Urinary bladder (tissue), 4 donors: ENCODE results near the gene DCXR. TPM values are rescaled to one million over a fixed set of nuclear protein-coding genes. Genes with fewer than 3 reads are reported as not detected.

Experiments
- DNase-seq: peaks from one replicate; pipeline ENCODE4 v3.0.0-alpha.2; 2015; ENCODE audit errors: extremely low spot score
- H3K27ac ChIP-seq: one replicate; pipeline ENCODE4 v1.5.1; 2013; ENCODE audit warnings: low read depth, mild to moderate bottlenecking, moderate library complexity
- H3K36me3 ChIP-seq: one replicate; pipeline ENCODE4 v1.6.1; 2013; ENCODE audit warnings: mild to moderate bottlenecking, moderate library complexity; ENCODE audit not compliant: insufficient read depth
- H3K4me1 ChIP-seq: one replicate; pipeline ENCODE4 v1.6.1; 2013; ENCODE audit warnings: mild to moderate bottlenecking, moderate library complexity; ENCODE audit not compliant: insufficient read depth
- H3K4me3 ChIP-seq: one replicate; pipeline ENCODE4 v1.5.1; 2013; ENCODE audit warnings: low read depth, low read length
- WGBS: extraction: QIAGEN DNeasy Blood & Tissue Kit; methylation state at CpG from one replicate; pipeline ENCODE4 v1.1.7; 2013; 5-methylcytosine and 5-hydroxymethylcytosine counted together
- polyA plus RNA-seq: library from polyadenylated mRNA; stranded (reverse); fragments of 200-250 nt; gene quantifications from one replicate; pipeline ENCODE4 v1.2.3, GENCODE V29; 2013
- total RNA-seq: library from RNA; depleted of rRNA; stranded (reverse); fragments of >200 nt; gene quantifications from one replicate; pipeline ENCODE4 v1.2.3, GENCODE V29; 2014
- donor health status: healthy with polysubstance abuse.
- donor health status: healthy.

The DCXR gene
- total and polyA plus RNA-seq, 2 donors: 17.2 to 129 TPM

DNA sequence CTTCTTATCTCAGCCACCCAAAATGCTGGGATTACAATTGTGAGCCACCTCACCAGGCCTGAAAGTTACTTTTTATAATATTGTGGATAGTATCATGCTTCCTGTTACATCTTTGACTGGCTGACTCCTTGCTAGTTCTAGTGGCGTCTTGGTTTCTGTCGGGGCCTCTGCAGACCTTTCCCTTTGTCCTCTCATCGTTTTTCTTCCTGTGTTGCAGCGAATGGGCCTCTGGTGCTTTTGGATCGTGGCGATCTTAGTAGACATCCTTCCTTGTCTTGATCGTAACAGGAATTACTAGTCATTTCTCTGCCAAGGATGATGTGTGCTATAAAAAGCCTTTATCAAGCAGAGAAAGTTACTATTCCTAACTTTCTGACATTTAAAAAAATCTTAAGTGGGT lies 39.3 kb downstream of the DCXR start:
- H3K4me3 ChIP-seq: no peak overlapping the region
- H3K27ac ChIP-seq: no peak overlapping the region
- peaks cover 2% of the 10 kb centered on the region for H3K36me3 ChIP-seq
- no peak for DNase-seq
- WGBS: 82% methylated on average over 7 of the region's 7 CpGs
- no peaks in the 10 kb centered on the region for H3K4me1 ChIP-seq

DNA sequence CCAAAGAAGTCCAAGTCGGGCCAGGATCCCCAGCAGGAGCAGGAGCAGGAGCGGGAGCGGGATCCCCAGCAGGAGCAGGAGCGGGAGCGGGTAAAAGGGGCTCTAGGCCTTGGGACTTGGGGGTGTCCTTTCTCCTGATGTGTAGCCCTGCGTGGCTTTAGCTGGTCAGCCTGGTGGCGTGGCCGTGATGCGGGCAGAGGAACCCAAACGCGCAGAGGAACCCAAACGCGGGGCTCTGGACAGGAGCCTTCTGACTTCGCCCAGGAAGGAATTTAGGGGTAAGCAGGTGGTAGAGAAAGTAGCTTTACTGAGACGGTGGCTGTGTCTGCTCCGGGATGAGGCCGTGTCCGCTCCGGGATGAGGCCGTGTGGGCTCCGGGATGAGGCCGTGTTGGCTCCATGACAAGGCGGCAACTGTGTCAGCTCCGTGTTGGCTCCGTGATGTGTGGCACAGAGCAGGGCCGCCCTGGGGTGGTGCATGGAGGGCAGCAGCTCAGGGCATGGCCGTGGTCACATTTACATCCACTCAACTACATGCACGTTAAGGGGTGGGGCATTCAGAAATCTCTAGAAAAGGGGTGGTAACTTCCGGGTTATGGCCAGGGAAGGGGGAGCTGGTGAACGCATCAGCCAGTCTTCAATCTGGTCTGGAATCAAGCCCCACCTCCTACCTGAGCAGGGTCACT lies 40.6 kb downstream of the DCXR start:
- DNase-seq: no peak
- Histone ChIP-seq H3K4me1 (no peaks in the 10 kb centered on the region), H3K27ac (no peak overlapping the region), H3K4me3 (no peak overlapping the region), H3K36me3 (peaks cover 2% of the 10 kb centered on the region)
- WGBS: 95% methylated on average over 30 of the region's 30 CpGs

DNA sequence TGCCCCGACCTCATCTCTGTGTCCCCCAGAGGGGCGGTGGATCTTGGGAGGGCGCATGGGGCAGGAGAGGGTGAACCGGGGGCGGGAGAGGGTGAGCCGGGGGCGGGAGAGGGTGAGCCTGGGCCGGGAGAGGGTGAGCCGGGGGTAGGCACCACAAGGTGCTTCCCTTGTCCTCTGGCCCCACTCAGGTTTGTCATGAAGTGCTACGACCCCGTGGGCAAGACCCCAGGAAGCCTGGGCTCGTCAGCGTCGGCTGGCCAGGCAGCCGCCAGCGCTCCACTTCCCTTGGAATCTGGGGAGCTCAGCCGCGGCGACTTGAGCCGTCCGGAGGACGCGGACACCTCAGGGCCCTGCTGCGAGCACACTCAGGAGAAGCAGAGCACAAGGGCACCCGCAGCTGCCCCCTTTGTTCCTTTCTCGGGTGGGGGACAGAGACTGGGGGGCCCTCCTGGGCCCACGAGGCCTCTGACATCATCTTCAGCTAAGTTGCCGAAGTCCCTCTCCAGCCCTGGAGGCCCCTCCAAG lies 41.2 kb downstream of the DCXR start:
- no peak for DNase-seq
- WGBS: 92% methylated on average over 28 of the region's 28 CpGs
- no peak overlapping the region for H3K4me3 ChIP-seq
- H3K27ac ChIP-seq: no peak overlapping the region
- peaks cover 2% of the 10 kb centered on the region for H3K36me3 ChIP-seq
- H3K4me1 ChIP-seq: no peaks in the 10 kb centered on the region

DNA sequence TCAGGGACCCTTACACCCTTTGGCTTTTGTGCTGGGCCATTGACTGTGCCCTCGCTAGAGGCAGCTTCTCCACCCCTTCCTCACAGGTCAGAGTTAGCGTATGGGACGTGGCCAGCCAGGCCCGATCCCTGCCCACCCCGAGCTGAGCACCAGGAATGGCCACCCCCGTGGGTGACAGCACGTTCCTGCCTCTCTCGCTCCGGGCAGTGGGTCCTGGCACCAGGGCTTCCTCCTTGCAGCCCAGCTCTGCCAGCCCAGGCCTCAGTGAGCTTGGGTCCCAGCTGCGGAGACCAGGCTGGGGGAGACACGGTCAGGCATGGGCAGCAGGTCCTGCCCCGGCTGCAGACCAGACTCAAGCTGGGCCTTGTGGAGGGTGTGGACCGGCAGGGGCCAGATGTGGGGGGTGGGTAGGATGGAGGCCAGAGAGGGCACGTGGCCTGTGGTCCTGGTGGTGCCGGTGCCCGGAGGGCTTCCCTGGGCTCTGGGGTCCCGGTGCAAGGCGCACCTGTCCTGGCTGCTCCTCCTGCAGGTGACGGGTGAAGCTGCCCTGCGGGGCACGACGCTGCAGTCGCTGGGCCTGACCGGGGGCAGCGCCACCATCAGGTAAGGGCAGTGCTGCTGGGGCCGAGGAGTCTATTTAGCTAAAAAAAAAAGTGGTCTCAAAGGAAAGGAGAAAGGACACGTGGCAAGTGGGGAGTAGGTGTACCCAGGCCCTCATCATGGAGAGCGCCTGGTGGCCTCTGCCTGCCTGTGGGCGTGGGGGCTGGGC lies 41.9 kb downstream of the DCXR start:
- Histone ChIP-seq H3K4me1 (no peaks in the 10 kb centered on the region), H3K27ac (peak overlapping the region; percentile 49), H3K36me3 (peaks cover 2% of the 10 kb centered on the region), H3K4me3 (no peak overlapping the region)
- DNase-seq: no peak
- 93% methylated on average over 29 of the region's 29 CpGs for WGBS

DNA sequence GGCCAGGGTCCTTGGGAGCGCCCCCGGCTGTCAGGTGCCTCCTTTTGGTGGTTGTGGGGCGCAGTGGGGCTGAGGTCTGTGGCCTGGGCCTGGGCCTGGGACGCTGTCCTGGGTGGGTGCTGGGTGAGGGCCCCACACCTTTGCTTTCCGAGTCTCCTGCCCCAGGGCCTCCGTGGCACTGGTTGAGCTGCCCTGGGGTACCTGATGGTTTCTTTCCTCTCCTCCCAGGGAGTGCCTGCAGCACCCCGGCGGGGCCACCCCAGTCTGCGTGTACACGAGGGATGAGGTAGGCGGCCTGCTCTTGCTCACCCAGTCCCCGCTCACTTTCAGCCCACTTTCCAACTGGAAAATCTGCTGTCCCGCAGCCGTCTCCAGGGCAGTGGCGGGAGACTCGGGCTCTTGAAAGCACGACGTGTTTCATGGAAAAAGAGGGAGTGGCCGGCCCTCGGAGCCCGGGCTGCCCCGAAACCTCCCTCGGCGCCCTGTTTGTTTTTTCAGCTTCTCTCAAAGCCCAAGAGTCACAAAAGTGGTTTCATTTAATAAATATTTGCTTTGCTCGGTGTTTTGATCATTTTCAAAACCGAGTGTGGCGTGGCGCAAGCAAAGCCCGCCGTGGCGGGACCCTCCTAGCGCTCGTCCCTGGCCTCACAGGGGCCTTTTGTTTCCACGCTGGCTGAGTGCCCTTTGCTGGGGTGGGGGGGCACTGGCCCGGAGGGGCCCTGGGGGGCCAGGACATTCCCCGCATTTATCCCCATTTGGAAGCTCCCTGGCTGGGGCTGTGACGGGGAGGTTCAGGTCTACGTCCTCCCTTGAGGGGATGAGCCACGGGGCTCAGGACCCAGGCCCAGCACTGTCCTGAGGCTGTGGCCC lies 42.7 kb downstream of the DCXR start:
- H3K27ac ChIP-seq: peak overlapping the region; percentile 49
- H3K4me1 ChIP-seq: no peaks in the 10 kb centered on the region
- peaks cover 2% of the 10 kb centered on the region for H3K36me3 ChIP-seq
- 84% methylated on average over 39 of the region's 39 CpGs for WGBS
- no peak for DNase-seq
- no peak overlapping the region for H3K4me3 ChIP-seq

DNA sequence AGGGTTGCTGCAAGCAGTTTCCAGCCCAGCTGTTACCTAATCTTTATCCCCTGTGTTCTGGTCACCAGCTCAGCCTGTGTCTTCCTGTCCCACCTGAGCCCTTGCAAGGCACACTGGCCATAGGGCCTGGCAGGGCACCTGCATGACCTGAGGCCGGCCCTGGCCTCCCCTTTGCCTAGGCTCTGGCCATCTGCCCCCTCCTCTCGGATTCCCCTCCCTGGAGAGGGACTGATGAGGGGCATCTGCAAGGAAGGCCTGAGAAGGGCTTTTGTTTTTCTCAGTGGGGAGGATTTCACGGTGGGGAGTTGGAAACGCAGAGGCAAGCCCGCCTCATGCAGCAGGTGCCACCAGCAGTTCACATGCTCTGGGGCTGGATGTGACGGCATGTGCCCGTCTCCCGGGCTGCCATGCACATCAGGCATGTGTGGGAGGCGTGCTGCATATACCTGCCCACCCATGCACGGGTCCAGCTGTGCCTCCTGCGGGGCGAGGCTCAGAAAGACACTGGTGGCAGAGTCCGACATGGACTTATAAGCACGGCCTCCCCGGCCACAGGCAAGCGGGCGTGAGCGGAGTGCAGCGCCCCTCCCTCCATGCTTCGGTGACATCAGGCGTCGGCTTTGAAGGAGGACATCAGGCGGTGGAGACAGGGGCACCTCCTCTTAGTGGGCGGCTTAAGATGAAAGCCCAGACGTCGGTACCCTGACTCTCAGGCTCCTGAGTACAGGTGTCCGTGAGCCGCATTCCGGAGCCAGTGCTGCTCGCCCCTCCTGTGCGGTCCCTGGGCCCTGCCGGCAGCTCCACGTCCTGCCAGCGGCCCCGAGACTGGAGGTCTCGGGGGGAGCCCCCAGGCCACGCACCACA lies 43.5 kb downstream of the DCXR start:
- Histone ChIP-seq H3K27ac (no peak overlapping the region), H3K4me3 (no peak overlapping the region), H3K4me1 (no peaks in the 10 kb centered on the region), H3K36me3 (peaks cover 2% of the 10 kb centered on the region)
- no peak for DNase-seq
- 94% methylated on average over 37 of the region's 37 CpGs for WGBS

DNA sequence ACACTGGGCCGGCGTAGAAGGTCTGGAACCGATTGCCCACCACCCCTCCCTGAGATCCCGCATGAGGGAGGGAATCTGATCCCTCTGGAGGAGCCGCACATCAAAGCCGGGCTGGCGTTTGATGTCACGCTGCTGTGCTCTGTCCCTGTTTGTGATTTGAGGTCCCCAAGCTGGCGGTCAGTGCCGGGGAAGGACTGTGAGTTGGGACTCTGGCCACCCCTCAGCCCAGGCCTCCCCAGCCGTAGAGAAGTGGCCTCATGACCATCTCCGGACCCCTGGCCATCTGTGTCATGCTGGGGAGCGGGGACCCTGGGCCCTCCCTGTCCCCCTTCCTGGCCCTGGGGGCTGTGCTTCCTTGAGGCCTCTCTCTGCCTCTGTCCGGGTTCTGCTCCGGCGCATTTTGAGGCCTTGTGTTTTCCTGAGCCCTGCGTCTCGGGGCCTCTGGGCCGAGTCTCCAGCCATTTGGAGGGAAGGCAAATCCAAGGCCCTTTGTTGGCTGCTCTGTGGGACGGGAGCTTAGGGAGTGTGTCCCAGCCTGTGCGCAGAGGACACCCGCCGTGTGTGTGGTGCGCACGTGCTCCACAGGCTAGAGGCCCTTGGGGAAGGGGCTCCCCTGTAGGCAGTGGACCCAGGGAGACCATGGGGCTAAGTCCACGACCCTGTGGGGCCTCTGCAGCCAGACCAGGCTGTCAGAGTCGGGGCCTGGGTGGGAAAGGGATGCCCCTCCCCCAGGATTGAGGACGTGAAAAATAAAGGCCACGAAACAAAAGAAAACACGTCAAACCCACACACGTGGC lies 45.0 kb downstream of the DCXR start:
- Histone ChIP-seq H3K27ac (no peak overlapping the region), H3K4me1 (no peaks in the 10 kb centered on the region), H3K4me3 (no peak overlapping the region), H3K36me3 (peaks cover 2% of the 10 kb centered on the region)
- DNase-seq: no peak
- WGBS: 79% methylated on average over 31 of the region's 31 CpGs

DNA sequence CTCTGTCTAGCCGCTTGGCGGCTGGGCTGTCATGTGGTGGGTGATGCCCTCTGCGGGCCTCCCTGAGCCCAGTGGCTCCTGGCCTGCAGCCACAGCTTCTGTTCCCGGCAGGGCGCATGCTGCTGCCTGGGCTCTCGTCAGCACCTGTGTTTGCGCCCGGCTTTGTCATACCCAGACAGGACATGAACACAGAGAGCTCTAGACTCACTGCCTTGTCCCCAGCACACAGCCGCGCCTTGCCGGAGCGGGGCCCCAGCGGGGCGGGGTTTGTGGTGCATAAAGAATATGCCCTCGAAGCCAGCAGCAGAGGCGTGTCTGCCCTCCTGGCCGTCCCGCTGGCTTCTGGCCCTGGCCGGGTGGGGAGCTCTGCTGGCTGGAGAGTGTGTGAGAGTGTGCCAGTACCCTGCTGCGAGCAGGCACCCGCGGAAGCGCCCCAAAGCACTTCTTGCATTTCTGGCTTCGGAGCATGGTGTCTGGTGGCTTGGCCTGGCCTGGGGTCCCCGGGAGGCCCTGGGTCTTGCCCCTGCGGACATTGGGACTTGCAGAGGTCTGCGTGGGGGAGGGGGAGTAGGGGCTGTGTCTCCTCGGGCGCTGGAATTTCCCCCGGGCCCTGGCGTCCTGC lies 45.7 kb downstream of the DCXR start:
- no peaks in the 10 kb centered on the region for H3K4me1 ChIP-seq
- no peak overlapping the region for H3K4me3 ChIP-seq
- no peak for DNase-seq
- 21% methylated on average over 31 of the region's 31 CpGs for WGBS
- H3K27ac ChIP-seq: no peak overlapping the region
- H3K36me3 ChIP-seq: peaks cover 3% of the 10 kb centered on the region

DNA sequence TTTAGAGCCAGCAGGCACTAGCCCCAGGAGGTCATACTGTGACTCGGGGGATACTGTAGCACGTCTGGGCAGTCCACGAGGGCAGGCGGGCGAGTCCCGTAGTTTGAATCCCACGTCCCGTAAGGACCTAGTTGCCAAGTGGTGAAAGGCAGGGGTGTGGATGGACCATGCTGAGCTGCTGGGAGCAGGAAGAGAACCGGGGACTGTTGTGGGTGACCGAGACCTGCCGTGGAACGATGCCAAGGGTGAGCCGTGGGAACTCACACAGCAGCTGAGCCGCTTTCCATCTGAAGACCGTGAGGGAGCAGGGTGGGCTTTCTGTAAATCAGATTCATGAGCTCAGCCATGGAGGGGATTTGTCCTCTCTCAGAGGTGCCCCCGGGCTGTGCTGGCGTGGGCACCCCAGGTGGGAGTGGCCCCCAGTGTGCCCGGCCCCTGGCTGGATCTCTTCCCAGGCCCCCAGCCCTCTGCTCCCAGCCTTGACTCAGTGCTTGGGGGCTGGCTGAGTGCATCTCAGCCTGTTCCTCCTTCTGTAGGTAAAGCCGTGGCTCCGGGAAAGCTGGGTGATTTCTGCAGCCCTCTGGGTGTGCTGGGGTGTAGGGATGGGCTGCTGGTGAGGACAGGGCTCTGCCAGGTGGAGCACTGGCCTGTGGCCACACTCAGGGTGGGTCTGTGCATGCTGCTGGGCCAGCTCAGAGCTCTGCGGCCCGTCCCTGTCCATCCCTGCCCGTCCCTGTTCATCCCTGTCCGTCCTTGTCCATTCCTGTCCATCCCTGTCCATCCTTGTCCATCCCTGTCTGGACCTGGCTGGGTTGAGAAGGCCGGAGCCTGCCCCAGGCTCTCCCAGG lies 46.4 kb downstream of the DCXR start:
- H3K36me3 ChIP-seq: peaks cover 2% of the 10 kb centered on the region
- no peak overlapping the region for H3K27ac ChIP-seq
- WGBS: 84% methylated on average over 25 of the region's 25 CpGs
- no peaks in the 10 kb centered on the region for H3K4me1 ChIP-seq
- DNase-seq: no peak
- no peak overlapping the region for H3K4me3 ChIP-seq

DNA sequence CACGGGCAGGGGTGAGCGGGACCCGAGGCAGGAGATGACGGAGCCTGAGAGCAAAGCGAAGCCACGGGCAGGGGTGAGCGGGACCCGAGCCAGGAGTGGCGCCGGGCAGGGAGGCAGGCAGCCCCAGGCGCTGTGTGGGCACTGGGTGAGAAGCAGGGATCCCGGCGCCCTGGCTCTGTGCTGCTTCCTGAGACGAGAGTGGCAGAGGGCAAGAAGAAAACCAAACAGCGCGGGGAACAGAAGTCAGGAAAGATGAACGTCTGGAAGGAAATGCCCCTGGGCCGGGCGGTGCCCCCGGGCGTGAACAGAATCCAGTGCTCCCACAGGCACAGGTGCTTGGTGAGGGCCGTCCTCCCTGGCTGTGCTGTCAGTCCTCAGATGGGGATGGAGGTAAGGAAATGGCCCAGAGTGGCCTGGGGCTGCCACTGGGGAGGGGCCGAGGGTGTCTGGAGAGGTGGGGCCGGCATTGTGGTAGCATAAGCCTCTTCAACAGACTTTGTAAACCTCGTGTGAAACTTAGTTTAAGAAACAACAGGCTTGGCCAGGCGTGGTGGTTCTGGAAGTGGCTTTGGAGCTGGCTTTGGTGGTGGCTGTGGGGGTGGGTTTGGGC lies 50.2 kb downstream of the DCXR start:
- no peak for DNase-seq
- no peaks in the 10 kb centered on the region for H3K4me1 ChIP-seq
- peaks cover 2% of the 10 kb centered on the region for H3K36me3 ChIP-seq
- no peak overlapping the region for H3K4me3 ChIP-seq
- 93% methylated on average over 26 of the region's 26 CpGs for WGBS
- H3K27ac ChIP-seq: no peak overlapping the region

DNA sequence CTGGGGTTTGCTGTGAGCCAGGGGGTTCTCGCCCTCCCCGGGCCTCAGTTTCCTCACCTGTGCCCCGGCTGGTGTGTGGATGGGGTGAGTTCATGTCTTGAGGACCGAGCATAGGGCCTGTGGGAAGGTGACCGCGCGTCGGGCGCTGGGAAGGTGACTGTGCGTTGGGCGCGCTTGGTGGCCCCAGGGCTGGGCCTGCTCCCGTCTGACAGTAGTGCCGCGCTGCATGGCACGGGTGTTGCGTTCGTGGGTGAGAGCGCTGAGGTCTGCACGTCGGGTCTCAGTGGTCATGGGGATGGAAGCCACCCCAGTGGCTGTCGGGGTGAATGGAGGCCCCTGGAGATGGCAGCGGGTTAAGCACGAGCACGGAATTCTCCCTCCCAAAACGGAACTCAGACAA lies 50.9 kb downstream of the DCXR start:
- WGBS: 96% methylated on average over 26 of the region's 26 CpGs
- Histone ChIP-seq H3K4me3 (no peak overlapping the region), H3K27ac (no peak overlapping the region), H3K36me3 (peaks cover 2% of the 10 kb centered on the region), H3K4me1 (no peaks in the 10 kb centered on the region)
- DNase-seq: no peak
